SK-N-SH (cell line): ENCODE data around the gene RABGGTB.

Experiments
- EP300 ChIP-seq, 2 experiments: IDR thresholded peaks; 2 replicates each; pipeline versions ENCODE4 v1.4.0 to v1.6.1; 2012; ENCODE audit warnings: borderline replicate concordance in 1 of 2, low read depth in 1 of 2, low read length in 1 of 2
- EZH2phosphoT487 ChIP-seq: fragments of 200-600 bp; sonication (generic); IDR thresholded peaks from 2 replicates; pipeline ENCODE4 v1.6.1; 2017; ENCODE audit warnings: low read depth, mixed run types, mild to moderate bottlenecking, antibody characterized with exemption, moderate library complexity, borderline replicate concordance
- GABPA ChIP-seq: IDR thresholded peaks from 2 replicates; pipeline ENCODE4 v1.4.0; 2012; ENCODE audit warnings: low read depth, mild to moderate bottlenecking
- IRF3 ChIP-seq: fragments of 150-350 bp; IDR thresholded peaks from 2 replicates; pipeline ENCODE4 v1.6.1; 2016; ENCODE audit warnings: mild to moderate bottlenecking, low read depth, low read length
- POLR2AphosphoS5 ChIP-seq: IDR thresholded peaks from 2 replicates; pipeline ENCODE4 v1.6.1; 2012; ENCODE audit warnings: low read depth, low read length
- RAD21 ChIP-seq: IDR thresholded peaks from 2 replicates; pipeline ENCODE4 v1.6.1; 2012; ENCODE audit warnings: mild to moderate bottlenecking, low read length
- RCOR1 ChIP-seq: fragments of 150-350 bp; IDR thresholded peaks from 2 replicates; pipeline ENCODE4 v1.6.1; 2017; ENCODE audit warnings: antibody characterized with exemption, low read length
- RFX5 ChIP-seq: IDR thresholded peaks from 2 replicates; pipeline ENCODE4 v1.6.1; 2012; ENCODE audit warnings: mild to moderate bottlenecking, improper control_type of control experiment, low read length
- USF2 ChIP-seq: fragments of 150-350 bp; IDR thresholded peaks from 2 replicates; pipeline ENCODE4 v1.6.1; 2017; ENCODE audit warnings: antibody characterized with exemption, low read length, low read depth, borderline replicate concordance
- YY1 ChIP-seq: IDR thresholded peaks from 2 replicates; pipeline ENCODE4 v1.4.0; 2012; ENCODE audit warnings: low read depth, mild to moderate bottlenecking
- TF ChIP-seq, protein P1 (sequence below): fragments of 200-600 bp; sonication (generic); IDR thresholded peaks from 2 replicates; pipeline ENCODE4 v1.6.1; 2017; ENCODE audit warnings: antibody characterized with exemption, mild to moderate bottlenecking, moderate library complexity
- TF ChIP-seq, protein P2 (sequence below): IDR thresholded peaks from 2 replicates; pipeline ENCODE4 v1.4.0; 2012; ENCODE audit warnings: low read depth, borderline replicate concordance

GRCh38 chr1:75770761-75771160 lies 15.3 kb upstream of the RABGGTB start:
- TF ChIP-seq EP300 (IDR thresholded peaks at IDR 0.05; ENCODE audit: borderline replicate concordance in 1 of 2, low read depth in 1 of 2, low read length in 1 of 2): no peak
- TF ChIP-seq, protein P1, sequence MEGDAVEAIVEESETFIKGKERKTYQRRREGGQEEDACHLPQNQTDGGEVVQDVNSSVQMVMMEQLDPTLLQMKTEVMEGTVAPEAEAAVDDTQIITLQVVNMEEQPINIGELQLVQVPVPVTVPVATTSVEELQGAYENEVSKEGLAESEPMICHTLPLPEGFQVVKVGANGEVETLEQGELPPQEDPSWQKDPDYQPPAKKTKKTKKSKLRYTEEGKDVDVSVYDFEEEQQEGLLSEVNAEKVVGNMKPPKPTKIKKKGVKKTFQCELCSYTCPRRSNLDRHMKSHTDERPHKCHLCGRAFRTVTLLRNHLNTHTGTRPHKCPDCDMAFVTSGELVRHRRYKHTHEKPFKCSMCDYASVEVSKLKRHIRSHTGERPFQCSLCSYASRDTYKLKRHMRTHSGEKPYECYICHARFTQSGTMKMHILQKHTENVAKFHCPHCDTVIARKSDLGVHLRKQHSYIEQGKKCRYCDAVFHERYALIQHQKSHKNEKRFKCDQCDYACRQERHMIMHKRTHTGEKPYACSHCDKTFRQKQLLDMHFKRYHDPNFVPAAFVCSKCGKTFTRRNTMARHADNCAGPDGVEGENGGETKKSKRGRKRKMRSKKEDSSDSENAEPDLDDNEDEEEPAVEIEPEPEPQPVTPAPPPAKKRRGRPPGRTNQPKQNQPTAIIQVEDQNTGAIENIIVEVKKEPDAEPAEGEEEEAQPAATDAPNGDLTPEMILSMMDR: no peak
- TF ChIP-seq YY1: no peak
- no peak for TF ChIP-seq POLR2AphosphoS5
- TF ChIP-seq EZH2phosphoT487: no peak
- TF ChIP-seq, protein P2, sequence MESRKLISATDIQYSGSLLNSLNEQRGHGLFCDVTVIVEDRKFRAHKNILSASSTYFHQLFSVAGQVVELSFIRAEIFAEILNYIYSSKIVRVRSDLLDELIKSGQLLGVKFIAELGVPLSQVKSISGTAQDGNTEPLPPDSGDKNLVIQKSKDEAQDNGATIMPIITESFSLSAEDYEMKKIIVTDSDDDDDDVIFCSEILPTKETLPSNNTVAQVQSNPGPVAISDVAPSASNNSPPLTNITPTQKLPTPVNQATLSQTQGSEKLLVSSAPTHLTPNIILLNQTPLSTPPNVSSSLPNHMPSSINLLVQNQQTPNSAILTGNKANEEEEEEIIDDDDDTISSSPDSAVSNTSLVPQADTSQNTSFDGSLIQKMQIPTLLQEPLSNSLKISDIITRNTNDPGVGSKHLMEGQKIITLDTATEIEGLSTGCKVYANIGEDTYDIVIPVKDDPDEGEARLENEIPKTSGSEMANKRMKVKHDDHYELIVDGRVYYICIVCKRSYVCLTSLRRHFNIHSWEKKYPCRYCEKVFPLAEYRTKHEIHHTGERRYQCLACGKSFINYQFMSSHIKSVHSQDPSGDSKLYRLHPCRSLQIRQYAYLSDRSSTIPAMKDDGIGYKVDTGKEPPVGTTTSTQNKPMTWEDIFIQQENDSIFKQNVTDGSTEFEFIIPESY: no peak
- no peak for TF ChIP-seq RAD21
- TF ChIP-seq RFX5: no peak
- TF ChIP-seq IRF3: no peak
- no peak for TF ChIP-seq RCOR1
- no peak for TF ChIP-seq GABPA
- no peak for TF ChIP-seq USF2
